Parathyroid adenoma (tissue), 2 donors: ENCODE data around the gene AHNAK2.
"Not testable (repeated sequence)": the region's sequence is repeated elsewhere in the genome, so short reads cannot be mapped to it uniquely, and the experiment has no call there.

ENCODE experiments used
- H2AFZ ChIP-seq: fragments of 300-600 bp; sonication (generic); one replicate; pipeline ENCODE4 v1.7.0; 2017; ENCODE audit warnings: antibody characterized with exemption, mild to moderate bottlenecking
- H3K27ac ChIP-seq: fragments of 300-600 bp; sonication (generic); one replicate; pipeline ENCODE4 v1.7.0; 2017
- H3K27me3 ChIP-seq: fragments of 300-600 bp; sonication (generic); one replicate; pipeline ENCODE4 v1.7.0; 2017; ENCODE audit warnings: low read length; ENCODE audit not compliant: control insufficient read depth, insufficient read depth
- H3K36me3 ChIP-seq: fragments of 300-600 bp; sonication (generic); one replicate; pipeline ENCODE4 v1.7.0; 2017; ENCODE audit warnings: low read length; ENCODE audit not compliant: control insufficient read depth, insufficient read depth
- H3K4me1 ChIP-seq: fragments of 300-600 bp; sonication (generic); one replicate; pipeline ENCODE4 v1.7.0; 2017; ENCODE audit warnings: control low read depth
- H3K4me2 ChIP-seq: fragments of 300-600 bp; sonication (generic); one replicate; pipeline ENCODE4 v1.7.0; 2017; ENCODE audit warnings: low read length
- H3K4me3 ChIP-seq: fragments of 300-600 bp; sonication (generic); one replicate; pipeline ENCODE4 v1.7.0; 2017; ENCODE audit warnings: low read depth, low read length
- H3K79me2 ChIP-seq: fragments of 300-600 bp; sonication (generic); one replicate; pipeline ENCODE4 v1.7.0; 2017; ENCODE audit warnings: control low read depth
- H3K9ac ChIP-seq: fragments of 300-600 bp; sonication (generic); one replicate; pipeline ENCODE4 v1.7.0; 2017; ENCODE audit warnings: mild to moderate bottlenecking
- H3K9me3 ChIP-seq: fragments of 300-600 bp; sonication (generic); one replicate; pipeline ENCODE4 v1.7.0; 2017; ENCODE audit warnings: low read length; ENCODE audit not compliant: control insufficient read depth
- TF ChIP-seq, protein P1 (sequence below): fragments of 300-600 bp; sonication (generic); IDR thresholded peaks from one replicate; pipeline ENCODE4 v1.7.0; 2017; ENCODE audit warnings: antibody characterized with exemption, mild to moderate bottlenecking
- donor health status: primary hyperparathyroidism.

The AHNAK2 gene

DNA sequence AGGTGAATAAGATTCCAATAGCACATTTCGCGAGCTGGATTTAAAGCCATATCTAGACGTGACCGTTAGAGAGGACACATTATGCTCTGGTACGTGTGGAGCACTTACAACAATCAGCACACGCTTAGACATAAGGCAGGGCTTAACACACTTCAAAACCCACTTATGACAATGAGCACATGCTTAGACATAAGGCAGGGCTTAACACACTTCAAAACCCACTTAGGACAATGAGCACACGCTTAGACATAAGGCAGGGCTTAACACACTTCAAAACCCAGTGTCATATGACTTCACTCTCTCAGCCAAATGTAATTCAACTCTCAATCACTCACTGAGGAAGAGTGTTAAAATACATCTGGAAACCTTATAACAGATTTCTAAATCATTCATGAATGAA, 64.7 kb downstream of the AHNAK2 start:
- Histone ChIP-seq H3K79me2 (no peaks in the 10 kb centered on the region), H3K9me3 (no peaks in the 10 kb centered on the region), H3K36me3 (no peaks in the 10 kb centered on the region), H3K4me1 (no peaks in the 10 kb centered on the region), H3K27me3 (no peaks in the 10 kb centered on the region), H2AFZ (no peak overlapping the region), H3K4me3 (no peak overlapping the region), H3K9ac (no peak overlapping the region), H3K4me2 (no peak overlapping the region), H3K27ac (no peak overlapping the region)
- TF ChIP-seq, protein P1, sequence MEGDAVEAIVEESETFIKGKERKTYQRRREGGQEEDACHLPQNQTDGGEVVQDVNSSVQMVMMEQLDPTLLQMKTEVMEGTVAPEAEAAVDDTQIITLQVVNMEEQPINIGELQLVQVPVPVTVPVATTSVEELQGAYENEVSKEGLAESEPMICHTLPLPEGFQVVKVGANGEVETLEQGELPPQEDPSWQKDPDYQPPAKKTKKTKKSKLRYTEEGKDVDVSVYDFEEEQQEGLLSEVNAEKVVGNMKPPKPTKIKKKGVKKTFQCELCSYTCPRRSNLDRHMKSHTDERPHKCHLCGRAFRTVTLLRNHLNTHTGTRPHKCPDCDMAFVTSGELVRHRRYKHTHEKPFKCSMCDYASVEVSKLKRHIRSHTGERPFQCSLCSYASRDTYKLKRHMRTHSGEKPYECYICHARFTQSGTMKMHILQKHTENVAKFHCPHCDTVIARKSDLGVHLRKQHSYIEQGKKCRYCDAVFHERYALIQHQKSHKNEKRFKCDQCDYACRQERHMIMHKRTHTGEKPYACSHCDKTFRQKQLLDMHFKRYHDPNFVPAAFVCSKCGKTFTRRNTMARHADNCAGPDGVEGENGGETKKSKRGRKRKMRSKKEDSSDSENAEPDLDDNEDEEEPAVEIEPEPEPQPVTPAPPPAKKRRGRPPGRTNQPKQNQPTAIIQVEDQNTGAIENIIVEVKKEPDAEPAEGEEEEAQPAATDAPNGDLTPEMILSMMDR, result no peak

DNA sequence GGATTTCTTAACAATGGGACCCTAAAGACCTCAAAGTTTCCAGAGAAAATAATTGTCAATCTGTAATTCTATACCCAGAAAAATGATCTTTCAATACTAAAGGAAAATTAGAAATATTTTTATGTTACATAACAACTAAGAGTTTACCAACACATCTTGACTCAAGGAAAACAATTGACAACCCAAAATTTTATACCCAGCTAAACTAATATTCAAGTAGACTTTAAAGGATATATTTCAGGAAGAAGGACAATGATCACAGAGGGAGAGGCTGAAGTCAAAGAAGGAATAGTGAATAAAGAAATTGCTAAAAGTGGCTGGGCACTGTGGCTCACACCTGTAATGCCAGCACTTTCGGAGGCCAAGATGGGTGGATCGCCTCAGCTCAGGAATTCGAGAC, 66.1 kb downstream of the AHNAK2 start:
- H3K36me3 ChIP-seq, result no peaks in the 10 kb centered on the region
- no peak overlapping the region for H3K4me2 ChIP-seq
- no peaks in the 10 kb centered on the region for H3K4me1 ChIP-seq
- H3K79me2 ChIP-seq, result no peaks in the 10 kb centered on the region
- no peaks in the 10 kb centered on the region for H3K9me3 ChIP-seq
- H3K9ac ChIP-seq, result no peak overlapping the region
- TF ChIP-seq, protein P1, result no peak
- no peak overlapping the region for H3K27ac ChIP-seq
- H2AFZ ChIP-seq, result no peak overlapping the region
- H3K4me3 ChIP-seq, result no peak overlapping the region
- no peaks in the 10 kb centered on the region for H3K27me3 ChIP-seq

DNA sequence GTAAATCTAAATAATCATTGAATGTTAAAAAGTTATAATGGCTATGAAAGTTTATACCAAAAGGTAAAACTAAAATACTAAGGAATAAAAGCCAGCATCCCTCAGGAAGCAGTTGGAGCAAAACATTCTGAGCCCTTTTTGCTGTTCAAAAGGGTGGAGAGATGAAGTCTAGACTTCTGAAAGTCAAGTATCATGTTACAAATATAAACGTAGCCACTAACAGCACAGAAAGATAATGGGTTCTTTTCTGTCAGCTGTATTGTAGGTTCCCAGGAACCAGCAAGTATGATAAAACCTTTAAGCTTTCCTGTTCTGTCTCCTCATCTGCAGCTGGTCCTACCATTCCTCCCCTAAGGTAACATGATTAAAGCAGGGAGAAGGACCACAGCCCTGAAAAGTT, 69.9 kb downstream of the AHNAK2 start:
- H2AFZ ChIP-seq, result no peak overlapping the region

DNA sequence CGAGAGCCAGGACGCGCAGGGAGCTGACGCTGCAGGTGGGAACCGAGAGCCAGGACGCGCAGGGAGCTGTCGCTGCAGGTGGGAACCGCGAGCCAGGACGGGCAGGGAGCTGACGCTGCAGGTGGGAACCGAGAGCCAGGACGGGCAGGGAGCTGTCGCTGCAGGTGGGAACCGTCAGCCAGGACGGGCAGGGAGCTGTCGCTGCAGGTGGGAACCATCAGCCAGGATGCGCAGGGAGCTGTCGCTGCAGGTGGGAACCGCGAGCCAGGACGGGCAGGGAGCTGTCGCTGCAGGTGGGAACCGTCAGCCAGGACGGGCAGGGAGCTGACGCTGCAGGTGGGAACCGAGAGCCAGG, 72.6 kb downstream of the AHNAK2 start:
- not testable (repeated sequence) for H2AFZ ChIP-seq, H3K4me1 ChIP-seq, H3K36me3 ChIP-seq, H3K4me3 ChIP-seq, H3K9ac ChIP-seq, H3K27ac ChIP-seq, H3K27me3 ChIP-seq, H3K4me2 ChIP-seq, H3K79me2 ChIP-seq, H3K9me3 ChIP-seq

More for the DNA sequence above, 69.9 kb downstream of the AHNAK2 start:
- no peaks in the 10 kb centered on the region for H3K27me3 ChIP-seq
- H3K4me1 ChIP-seq, result no peaks in the 10 kb centered on the region
- no peak overlapping the region for H3K4me3 ChIP-seq
- TF ChIP-seq, protein P1, result no peak
- no peak overlapping the region for H3K4me2 ChIP-seq
- H3K9ac ChIP-seq, result no peak overlapping the region
- H3K27ac ChIP-seq, result no peak overlapping the region
- H3K9me3 ChIP-seq, result no peaks in the 10 kb centered on the region
- H3K79me2 ChIP-seq, result no peaks in the 10 kb centered on the region
- H3K36me3 ChIP-seq, result no peaks in the 10 kb centered on the region

DNA sequence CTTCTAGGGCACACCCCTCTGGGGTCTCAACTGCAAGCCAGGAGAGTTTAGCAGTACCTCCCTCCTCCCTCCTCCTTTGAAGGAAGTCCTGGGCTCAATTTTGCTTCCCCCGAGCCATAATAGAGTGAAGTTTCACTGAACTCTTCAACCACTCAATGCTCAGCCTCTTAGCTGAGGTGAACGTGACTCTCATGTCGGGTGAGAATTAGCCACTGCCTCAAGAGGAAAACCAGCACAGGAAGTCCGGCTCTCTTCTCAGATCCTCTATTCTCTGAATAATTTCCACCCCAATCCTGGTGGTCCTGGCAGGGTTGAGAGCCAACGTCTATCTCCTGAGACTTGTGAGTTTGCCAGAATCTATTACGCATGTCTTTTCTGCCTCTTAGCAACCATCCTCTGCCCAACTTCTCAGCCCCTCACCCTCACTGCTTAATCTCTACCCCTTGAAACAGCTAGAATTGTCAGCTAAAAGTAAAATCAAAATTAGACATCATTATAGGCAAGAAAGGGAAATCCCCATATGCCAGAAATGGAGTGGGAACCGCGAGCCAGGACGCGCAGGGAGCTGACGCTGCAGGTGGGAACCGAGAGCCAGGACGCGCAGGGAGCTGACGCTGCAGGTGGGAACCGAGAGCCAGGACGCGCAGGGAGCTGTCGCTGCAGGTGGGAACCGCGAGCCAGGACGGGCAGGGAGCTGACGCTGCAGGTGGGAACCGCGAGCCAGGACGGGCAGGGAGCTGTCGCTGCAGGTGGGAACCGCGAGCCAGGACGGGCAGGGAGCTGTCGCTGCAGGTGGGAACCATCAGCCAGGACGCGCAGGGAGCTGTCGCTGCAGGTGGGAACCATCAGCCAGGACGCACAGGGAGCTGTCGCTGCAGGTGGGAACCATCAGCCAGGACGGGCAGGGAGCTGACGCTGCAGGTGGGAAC, 73.3 kb downstream of the AHNAK2 start:
- not testable (repeated sequence) for H3K27me3 ChIP-seq, H2AFZ ChIP-seq, H3K4me3 ChIP-seq, H3K27ac ChIP-seq, H3K4me1 ChIP-seq, H3K36me3 ChIP-seq, H3K4me2 ChIP-seq, H3K9me3 ChIP-seq, H3K79me2 ChIP-seq, H3K9ac ChIP-seq

DNA sequence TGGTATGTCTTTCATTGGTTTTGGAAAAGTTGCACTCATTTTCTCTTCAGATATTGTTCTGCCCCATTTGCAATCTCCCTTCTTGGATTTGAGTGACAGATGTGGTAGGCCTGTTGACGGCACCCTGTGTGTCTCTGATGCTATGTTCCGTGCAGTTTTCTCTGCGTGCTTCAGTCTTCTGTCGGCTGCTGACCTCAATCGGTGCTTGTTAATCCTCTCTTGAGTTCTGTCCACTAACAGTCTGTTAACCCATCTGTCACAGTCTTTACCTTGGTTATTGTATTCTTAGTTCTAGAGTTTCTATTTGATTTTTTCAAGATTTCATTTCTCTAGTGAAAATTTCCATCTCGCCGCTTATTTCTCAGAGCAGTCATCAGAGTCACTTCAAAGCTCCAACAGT, 74.2 kb downstream of the AHNAK2 start:
- H3K27me3 ChIP-seq, result no peaks in the 10 kb centered on the region

More for the DNA sequence above, 74.2 kb downstream of the AHNAK2 start:
- H3K36me3 ChIP-seq, result no peaks in the 10 kb centered on the region
- no peak overlapping the region for H3K4me2 ChIP-seq
- no peak overlapping the region for H2AFZ ChIP-seq
- no peak overlapping the region for H3K27ac ChIP-seq
- H3K79me2 ChIP-seq, result no peaks in the 10 kb centered on the region
- H3K9me3 ChIP-seq, result no peaks in the 10 kb centered on the region
- H3K4me1 ChIP-seq, result no peaks in the 10 kb centered on the region
- TF ChIP-seq, protein P1, result no peak
- H3K9ac ChIP-seq, result no peak overlapping the region
- H3K4me3 ChIP-seq, result no peak overlapping the region
